A549 (cell line): ENCODE measurements around the gene ANKFY1.

Experiments
- CHD2 ChIP-seq: fragments of 150-350 bp; IDR thresholded peaks from 2 replicates; pipeline ENCODE4 v1.6.1; 2014; ENCODE audit warnings: low read length; ENCODE audit not compliant: partially characterized antibody
- CTCF ChIP-seq: fragments of >200 bp; sonication (Bioruptor Twin); formaldehyde crosslinking; IDR thresholded peaks from 3 replicates; pipeline ENCODE4 v1.5.1; 2016
- EP300 ChIP-seq, 2 experiments: fragments of >200 bp; sonication (Bioruptor Twin); formaldehyde crosslinking; IDR thresholded peaks; 2 replicates in 1 of 2; 3 replicates in 1 of 2; pipeline ENCODE4 v1.6.1; 2016 to 2017
- HDAC2 ChIP-seq: fragments of 200-600 bp; sonication (generic); IDR thresholded peaks from 2 replicates; pipeline ENCODE4 v1.6.1; 2016
- KDM5A ChIP-seq: fragments of 200-600 bp; sonication (generic); IDR thresholded peaks from 2 replicates; pipeline ENCODE4 v1.6.1; 2016; ENCODE audit warnings: antibody characterized with exemption, mild to moderate bottlenecking
- MAX ChIP-seq: IDR thresholded peaks from 2 replicates; pipeline ENCODE4 v1.6.1; 2012
- TF ChIP-seq, protein P1 (sequence below): IDR thresholded peaks from 2 replicates; pipeline ENCODE4 v1.6.1; 2012

DNA sequence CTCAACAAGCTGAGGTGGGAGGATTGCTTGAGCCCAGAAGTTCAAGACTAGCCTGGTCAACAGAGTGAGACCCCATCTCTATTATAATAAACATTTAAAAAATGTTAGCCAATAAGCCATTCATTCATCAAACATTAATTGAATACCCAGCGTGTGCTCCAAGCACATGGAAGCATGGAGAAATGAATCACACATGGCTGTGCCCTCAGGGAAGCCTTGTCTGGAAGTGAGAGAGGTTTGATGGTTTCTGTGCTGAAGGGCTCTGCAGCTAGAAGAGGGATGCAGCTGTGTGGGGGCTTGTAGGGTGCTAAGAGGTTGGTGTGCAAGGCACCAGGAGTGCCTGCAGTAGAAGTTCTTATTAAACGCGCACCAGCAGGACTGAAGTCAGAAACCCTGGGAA lies 109.6 kb downstream of the ANKFY1 start:
- no peak for TF ChIP-seq CTCF
- TF ChIP-seq, protein P1, sequence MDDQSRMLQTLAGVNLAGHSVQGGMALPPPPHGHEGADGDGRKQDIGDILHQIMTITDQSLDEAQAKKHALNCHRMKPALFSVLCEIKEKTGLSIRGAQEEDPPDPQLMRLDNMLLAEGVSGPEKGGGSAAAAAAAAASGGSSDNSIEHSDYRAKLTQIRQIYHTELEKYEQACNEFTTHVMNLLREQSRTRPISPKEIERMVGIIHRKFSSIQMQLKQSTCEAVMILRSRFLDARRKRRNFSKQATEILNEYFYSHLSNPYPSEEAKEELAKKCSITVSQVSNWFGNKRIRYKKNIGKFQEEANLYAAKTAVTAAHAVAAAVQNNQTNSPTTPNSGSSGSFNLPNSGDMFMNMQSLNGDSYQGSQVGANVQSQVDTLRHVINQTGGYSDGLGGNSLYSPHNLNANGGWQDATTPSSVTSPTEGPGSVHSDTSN: no peak
- TF ChIP-seq CHD2: no peak
- TF ChIP-seq MAX: no peak
- no peak for TF ChIP-seq HDAC2
- TF ChIP-seq KDM5A: no peak
- no peak for TF ChIP-seq EP300 (IDR thresholded peaks at IDR 0.05)
